Panc1 (cell line): ENCODE data around the gene GBP7. TPM values are rescaled to one million over a fixed set of nuclear protein-coding genes. Genes with fewer than 3 reads are reported as not detected.
"Not testable (repeated sequence)": the region's sequence is repeated elsewhere in the genome, so short reads cannot be mapped to it uniquely, and the experiment has no call there.

Experiments used
- ATAC-seq: fragments of 200-7000 bp; cut with Tn5 transposase; 2 replicates; pipeline ENCODE4 v1.9.1; 2020; ENCODE audit warnings: mild to moderate bottlenecking, moderate library complexity
- BruUV-seq: library from RNA; stranded (reverse); fragments of 400-500 nt; replicated peaks from 2 replicates; lab custom pipeline; 2021; lab: Mats Ljungman, UMichigan
- CTCF ChIA-PET: fragments of 300-600 bp; sonication (Branson Sonifier 250); formaldehyde crosslinking; loops from one replicate; lab custom pipeline; 2022; ENCODE audit warnings: antibody characterized with exemption; lab: Charles Lee
- POLR2A ChIA-PET: fragments of 300-600 bp; sonication (Branson Sonifier 250); formaldehyde crosslinking; loops from one replicate; lab custom pipeline; 2022; ENCODE audit warnings: antibody characterized with exemption; lab: Charles Lee
- DNase-seq: peaks from one replicate; pipeline ENCODE4 v3.0.0-alpha.2; 2010; ENCODE audit warnings: low read depth, low spot score
- H3K27ac ChIP-seq: 2 replicates; pipeline ENCODE4 v1.5.1; 2011; ENCODE audit warnings: mild to moderate bottlenecking, low read length, inconsistent platforms
- H3K27me3 ChIP-seq: fragments of 200-500 bp; sonication (Bioruptor generic); 2 replicates; pipeline ENCODE4 v1.6.0; 2014; ENCODE audit warnings: low read length, inconsistent platforms; ENCODE audit not compliant: control insufficient read depth, insufficient read depth
- H3K36me3 ChIP-seq: fragments of 200-500 bp; sonication (Bioruptor generic); 2 replicates; pipeline ENCODE4 v1.5.1; 2014; ENCODE audit warnings: inconsistent platforms, mild to moderate bottlenecking, low read length, moderate library complexity; ENCODE audit not compliant: control insufficient read depth, insufficient read depth
- H3K4me1 ChIP-seq: 2 replicates; pipeline ENCODE4 v1.5.1; 2011; ENCODE audit warnings: inconsistent platforms, mild to moderate bottlenecking, low read length, moderate library complexity; ENCODE audit not compliant: control insufficient read depth, insufficient read depth
- H3K4me3 ChIP-seq, 2 experiments: 2 replicates each; pipeline ENCODE4 v1.5.1; 2011 to 2012; ENCODE audit warnings: low read depth in 2 of 2, low read length in 2 of 2, mild to moderate bottlenecking in 2 of 2, inconsistent platforms in 1 of 2, moderate library complexity in 1 of 2
- H3K9me3 ChIP-seq: fragments of 200-500 bp; sonication (Bioruptor generic); 2 replicates; pipeline ENCODE4 v1.5.1; 2014; ENCODE audit warnings: low read depth, mild to moderate bottlenecking, inconsistent platforms, low read length, moderate library complexity; ENCODE audit not compliant: control insufficient read depth, insufficient read depth
- POLR2AphosphoS5 ChIP-seq: IDR thresholded peaks from 2 replicates; pipeline ENCODE4 v1.6.1; 2012; ENCODE audit warnings: mild to moderate bottlenecking, low read depth, low read length, moderate library complexity
- REST ChIP-seq, 2 experiments: IDR thresholded peaks; 2 replicates each; pipeline ENCODE4 v1.6.1; 2011 to 2012; ENCODE audit warnings: low read depth in 2 of 2, control low read depth in 1 of 2, low read length in 1 of 2, mild to moderate bottlenecking in 1 of 2, moderate library complexity in 1 of 2; ENCODE audit not compliant: insufficient read depth in 1 of 2
- SIN3A ChIP-seq: IDR thresholded peaks from 2 replicates; pipeline ENCODE4 v1.6.1; 2012; ENCODE audit warnings: low read depth, mild to moderate bottlenecking, low read length, moderate library complexity, borderline replicate concordance; ENCODE audit not compliant: insufficient read depth
- TCF7L2 ChIP-seq: IDR thresholded peaks from 2 replicates; pipeline ENCODE4 v1.6.1; 2011; ENCODE audit warnings: mild to moderate bottlenecking, low read depth, low read length, inconsistent platforms
- in situ Hi-C: cut with HindIII; loops from 2 replicates; pipeline ENCODE4 v1.10.0; 2016; ENCODE audit warnings: low sequenced_read_pairs, low pct_unique_long_range_greater_than_20kb
- intact Hi-C: fragments of 100-400 bp; cut with micrococcal nuclease; formaldehyde crosslinking; loops from one replicate; pipeline ENCODE4 v1.10.0; 2022; ENCODE audit not compliant: unreplicated experiment
- total RNA-seq: library from RNA; stranded (reverse); gene quantifications from one replicate; pipeline ENCODE4 v1.2.1, GENCODE V29; 2021; ENCODE audit not compliant: unreplicated experiment
- TF ChIP-seq, protein P1 (sequence below): fragments of 450-650 bp; IDR thresholded peaks from 2 replicates; pipeline ENCODE4 v1.5.1; 2017; ENCODE audit warnings: mild to moderate bottlenecking

GBP7 gene
- total RNA-seq, 1 experiment from 2014 or later = not detected

DNA sequence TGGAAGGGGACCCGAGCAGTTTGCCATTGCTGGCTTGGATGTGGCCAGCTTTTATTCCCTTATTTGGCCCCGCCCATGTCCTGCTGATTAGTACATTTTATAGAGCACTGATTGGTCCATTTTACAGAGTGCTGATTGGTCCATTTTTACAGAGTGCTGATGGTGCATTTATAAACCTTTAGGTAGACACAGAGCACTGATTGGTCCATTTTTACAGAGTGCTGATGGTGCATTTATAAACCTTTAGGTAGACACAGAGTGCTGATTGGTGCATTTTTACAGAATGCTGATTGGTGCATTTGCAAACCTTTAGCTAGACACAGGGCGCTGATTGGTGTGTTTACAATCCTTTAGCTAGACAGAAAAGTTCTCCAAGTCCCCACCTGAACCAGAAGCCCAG is 43.1 kb upstream of the GBP7 start:
- BruUV-seq, intact Hi-C loops, POLR2A ChIA-PET, H3K9me3 ChIP-seq, in situ Hi-C loops, CTCF ChIA-PET, H3K36me3 ChIP-seq, ATAC-seq, H3K27me3 ChIP-seq, H3K4me3 ChIP-seq, DNase-seq, H3K4me1 ChIP-seq, H3K27ac ChIP-seq: not testable (repeated sequence)

DNA sequence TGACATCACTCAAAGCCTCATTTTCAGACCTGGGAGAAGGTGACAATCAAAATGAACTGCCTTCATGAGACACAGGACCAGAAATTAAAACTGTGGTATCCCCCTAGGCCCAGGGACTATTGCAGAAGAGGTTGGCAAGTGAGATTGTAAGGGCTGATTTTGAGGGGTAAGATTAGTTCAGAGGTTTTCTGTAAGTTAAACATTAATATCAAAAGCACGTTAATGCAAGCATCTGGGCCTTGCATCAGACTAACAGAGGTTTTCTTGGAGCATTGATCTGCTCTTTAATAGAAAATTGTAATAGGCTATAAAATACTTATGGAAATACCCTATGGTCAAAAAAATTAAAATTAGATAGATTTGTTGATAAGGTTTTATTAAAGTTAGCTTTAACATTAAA is 37.5 kb upstream of the GBP7 start:
- no peak overlapping the region for H3K27ac ChIP-seq
- H3K36me3 ChIP-seq = no peaks in the 10 kb centered on the region
- no peaks in the 10 kb centered on the region for H3K27me3 ChIP-seq
- H3K4me3 ChIP-seq = no peak overlapping the region
- no peak for TF ChIP-seq SIN3A
- no peak for TF ChIP-seq REST (IDR thresholded peaks at IDR 0.05; ENCODE audit: insufficient read depth in 1 of 2, low read depth in 2 of 2, low read length in 1 of 2)
- no peak for TF ChIP-seq TCF7L2
- TF ChIP-seq POLR2AphosphoS5 = no peak
- TF ChIP-seq, protein P1, sequence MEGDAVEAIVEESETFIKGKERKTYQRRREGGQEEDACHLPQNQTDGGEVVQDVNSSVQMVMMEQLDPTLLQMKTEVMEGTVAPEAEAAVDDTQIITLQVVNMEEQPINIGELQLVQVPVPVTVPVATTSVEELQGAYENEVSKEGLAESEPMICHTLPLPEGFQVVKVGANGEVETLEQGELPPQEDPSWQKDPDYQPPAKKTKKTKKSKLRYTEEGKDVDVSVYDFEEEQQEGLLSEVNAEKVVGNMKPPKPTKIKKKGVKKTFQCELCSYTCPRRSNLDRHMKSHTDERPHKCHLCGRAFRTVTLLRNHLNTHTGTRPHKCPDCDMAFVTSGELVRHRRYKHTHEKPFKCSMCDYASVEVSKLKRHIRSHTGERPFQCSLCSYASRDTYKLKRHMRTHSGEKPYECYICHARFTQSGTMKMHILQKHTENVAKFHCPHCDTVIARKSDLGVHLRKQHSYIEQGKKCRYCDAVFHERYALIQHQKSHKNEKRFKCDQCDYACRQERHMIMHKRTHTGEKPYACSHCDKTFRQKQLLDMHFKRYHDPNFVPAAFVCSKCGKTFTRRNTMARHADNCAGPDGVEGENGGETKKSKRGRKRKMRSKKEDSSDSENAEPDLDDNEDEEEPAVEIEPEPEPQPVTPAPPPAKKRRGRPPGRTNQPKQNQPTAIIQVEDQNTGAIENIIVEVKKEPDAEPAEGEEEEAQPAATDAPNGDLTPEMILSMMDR = no peak
- ChIA-PET POLR2A (no interaction called here), CTCF (no interaction called here)
- intact Hi-C loops = no loop called here
- H3K4me1 ChIP-seq = no peaks in the 10 kb centered on the region
- peaks cover 12% of the 10 kb centered on the region for H3K9me3 ChIP-seq
- no TSS peak for BruUV-seq
- ATAC-seq (no peak), DNase-seq (no peak)
- in situ Hi-C loops = no loop called here

GRCh38 chr1:89211035-89211634 is 35.3 kb upstream of the GBP7 start:
- BruUV-seq = no TSS peak
- peaks cover 12% of the 10 kb centered on the region for H3K9me3 ChIP-seq
- no peaks in the 10 kb centered on the region for H3K4me1 ChIP-seq
- no peak overlapping the region for H3K27ac ChIP-seq
- no peaks in the 10 kb centered on the region for H3K36me3 ChIP-seq
- H3K4me3 ChIP-seq = no peak overlapping the region
- DNase-seq = no peak
- TF ChIP-seq SIN3A (no peak), POLR2AphosphoS5 (no peak), REST (IDR thresholded peaks at IDR 0.05; ENCODE audit: insufficient read depth in 1 of 2, low read depth in 2 of 2, low read length in 1 of 2) (no peak), TCF7L2 (no peak)
- TF ChIP-seq, protein P1 = no peak
- in situ Hi-C loops = no loop called here
- ATAC-seq = no peak
- H3K27me3 ChIP-seq = no peaks in the 10 kb centered on the region
- ChIA-PET CTCF (no interaction called here), POLR2A (no interaction called here)
- intact Hi-C loops = no loop called here
